Measurements from ENCODE around the gene OR2AG1.

The OR2AG1 gene, protein sequence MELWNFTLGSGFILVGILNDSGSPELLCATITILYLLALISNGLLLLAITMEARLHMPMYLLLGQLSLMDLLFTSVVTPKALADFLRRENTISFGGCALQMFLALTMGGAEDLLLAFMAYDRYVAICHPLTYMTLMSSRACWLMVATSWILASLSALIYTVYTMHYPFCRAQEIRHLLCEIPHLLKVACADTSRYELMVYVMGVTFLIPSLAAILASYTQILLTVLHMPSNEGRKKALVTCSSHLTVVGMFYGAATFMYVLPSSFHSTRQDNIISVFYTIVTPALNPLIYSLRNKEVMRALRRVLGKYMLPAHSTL

DNA sequence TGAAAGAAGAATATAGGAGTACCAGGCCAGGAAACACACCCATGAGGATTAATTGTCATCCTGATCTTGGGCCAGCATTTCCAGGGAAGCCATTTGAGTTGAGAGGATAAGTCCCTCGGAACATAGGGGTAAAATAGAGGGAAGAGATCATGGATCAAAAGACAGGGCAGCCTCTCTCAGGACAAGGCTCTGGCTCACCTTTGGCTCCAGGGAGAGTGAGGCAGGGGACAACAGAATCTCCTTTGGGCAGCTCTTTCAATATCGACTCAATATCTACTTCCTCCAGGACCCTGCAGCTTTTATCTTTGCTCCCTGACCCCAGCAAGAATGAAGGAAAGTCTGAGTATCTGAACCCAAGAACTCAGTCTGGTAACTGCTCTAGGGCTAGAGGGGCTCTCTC is at the start of gene OR2AG1:
Gene OR2AG1 (plus strand): TSS at position 301 of the 400 bp plus-strand sequence. CDS start 2,018 bp downstream, outside the sequence.
- no peak within 1 kb of the TSS for H3K9ac ChIP-seq (ENCODE audit: low read depth, low read length)
- no peak within 1 kb of the TSS for H3K4me3 ChIP-seq (ENCODE audit: low read depth, low read length)
- no peaks in the 10 kb centered on the region for H3K27me3 ChIP-seq (ENCODE audit: control insufficient read depth, insufficient read depth, low read length)
- H3K9me3 ChIP-seq (ENCODE audit: control insufficient read depth, insufficient read depth, low read length), result no peaks in the 10 kb centered on the region
- H3K4me1 ChIP-seq (ENCODE audit: control insufficient read depth, insufficient read depth, low read length), result no peaks in the 10 kb centered on the region
- no peaks in the 10 kb centered on the region for H3K36me3 ChIP-seq (ENCODE audit: control insufficient read depth, insufficient read depth, low read length)

DNA sequence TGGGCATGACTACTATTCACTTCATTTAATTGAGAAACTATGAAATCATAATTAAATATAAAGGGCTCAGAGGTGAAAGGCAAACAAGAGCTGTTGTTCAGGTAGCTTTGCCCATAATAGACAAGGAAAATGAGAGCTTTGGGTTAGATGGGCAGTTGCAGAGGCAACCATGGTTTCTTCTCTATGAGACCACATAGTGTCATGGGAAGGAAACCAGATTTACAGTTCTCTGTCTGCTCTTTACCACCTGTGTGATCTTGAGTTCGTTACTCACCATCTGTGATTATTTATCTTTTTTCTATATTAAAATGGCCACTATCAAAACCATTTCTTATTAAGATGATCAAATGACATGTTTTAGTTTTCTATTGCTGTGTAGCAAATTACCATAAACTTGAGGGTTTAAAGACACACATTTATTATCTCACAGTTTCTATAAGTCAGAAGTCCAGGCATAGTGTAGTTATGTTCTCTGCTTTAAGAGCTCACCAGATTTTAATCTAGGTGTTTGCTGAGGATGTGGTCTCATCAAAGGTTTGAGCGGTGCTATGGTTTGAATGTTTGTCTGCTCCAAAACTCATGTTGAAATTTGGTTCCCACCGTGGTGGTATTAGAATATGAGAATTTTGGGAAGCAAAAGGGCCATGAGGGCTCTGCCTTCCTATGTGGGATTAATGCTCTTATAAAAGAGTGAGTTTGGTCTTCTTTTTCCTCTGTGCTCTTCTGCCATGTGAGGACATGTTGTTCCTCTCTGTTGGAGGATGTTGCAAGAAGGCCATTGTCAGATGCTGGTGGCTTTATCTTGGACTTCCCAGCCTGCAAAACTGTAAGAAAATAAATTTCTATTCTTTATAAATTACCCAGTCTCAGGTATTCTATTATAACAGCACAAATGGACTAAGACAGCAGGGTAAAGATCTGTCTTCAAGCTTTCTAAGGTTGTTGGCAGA is 49.2 kb upstream of the OR2AG1 start:
- Histone ChIP-seq H3K9me3 (ENCODE audit: control insufficient read depth, insufficient read depth, low read length) (no peaks in the 10 kb centered on the region), H3K4me1 (ENCODE audit: control insufficient read depth, insufficient read depth, low read length) (no peaks in the 10 kb centered on the region), H3K27me3 (ENCODE audit: control insufficient read depth, insufficient read depth, low read length) (no peaks in the 10 kb centered on the region), H3K36me3 (ENCODE audit: control insufficient read depth, insufficient read depth, low read length) (no peaks in the 10 kb centered on the region), H3K4me3 (ENCODE audit: low read depth, low read length) (no peak overlapping the region), H3K9ac (ENCODE audit: low read depth, low read length) (no peak overlapping the region)

DNA sequence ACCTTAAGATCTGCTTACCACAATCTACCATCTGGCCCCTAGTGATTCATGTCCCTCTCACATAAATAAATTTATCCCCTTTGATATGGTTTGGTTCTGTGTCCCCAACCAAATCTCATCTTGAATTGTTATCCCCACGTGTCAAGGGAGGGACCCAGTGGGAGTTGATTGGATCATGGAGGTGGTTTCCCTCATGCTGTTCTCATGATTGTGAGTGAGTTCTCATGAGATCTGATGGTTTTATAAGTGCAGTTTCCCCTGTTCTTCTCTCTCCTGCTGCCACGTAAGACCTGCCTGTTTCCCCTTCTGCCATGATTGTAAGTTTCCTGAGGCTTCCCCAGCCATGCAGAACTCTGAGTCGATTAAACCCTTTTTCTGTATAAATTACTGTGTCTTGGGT is 48.2 kb upstream of the OR2AG1 start:
- Histone ChIP-seq H3K9ac (ENCODE audit: low read depth, low read length) (no peak overlapping the region), H3K9me3 (ENCODE audit: control insufficient read depth, insufficient read depth, low read length) (no peaks in the 10 kb centered on the region), H3K27me3 (ENCODE audit: control insufficient read depth, insufficient read depth, low read length) (no peaks in the 10 kb centered on the region), H3K4me1 (ENCODE audit: control insufficient read depth, insufficient read depth, low read length) (no peaks in the 10 kb centered on the region), H3K4me3 (ENCODE audit: low read depth, low read length) (no peak overlapping the region), H3K36me3 (ENCODE audit: control insufficient read depth, insufficient read depth, low read length) (no peaks in the 10 kb centered on the region)

DNA sequence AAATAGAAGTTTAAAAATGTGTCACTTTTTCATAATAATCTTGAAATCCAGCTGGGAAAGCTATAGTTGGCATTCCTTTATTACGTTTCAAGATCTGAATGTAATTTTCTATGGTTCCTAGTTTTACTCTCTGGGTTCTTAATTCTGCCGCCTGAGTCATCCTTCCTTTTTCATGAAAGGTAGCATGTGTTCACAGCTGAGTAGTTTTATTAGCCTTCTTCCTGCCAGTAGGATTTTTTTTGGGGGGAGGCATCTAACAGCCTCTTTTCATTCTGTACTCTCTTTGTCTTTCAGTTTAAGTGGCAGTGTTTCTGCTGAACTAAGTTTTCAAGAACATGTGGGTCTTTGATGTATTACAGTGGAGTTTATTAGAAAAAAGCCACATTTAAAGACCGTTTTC is 47.5 kb upstream of the OR2AG1 start:
- Histone ChIP-seq H3K9me3 (ENCODE audit: control insufficient read depth, insufficient read depth, low read length) (no peaks in the 10 kb centered on the region), H3K27me3 (ENCODE audit: control insufficient read depth, insufficient read depth, low read length) (no peaks in the 10 kb centered on the region), H3K4me3 (ENCODE audit: low read depth, low read length) (no peak overlapping the region), H3K36me3 (ENCODE audit: control insufficient read depth, insufficient read depth, low read length) (no peaks in the 10 kb centered on the region), H3K4me1 (ENCODE audit: control insufficient read depth, insufficient read depth, low read length) (no peaks in the 10 kb centered on the region), H3K9ac (ENCODE audit: low read depth, low read length) (no peak overlapping the region)

DNA sequence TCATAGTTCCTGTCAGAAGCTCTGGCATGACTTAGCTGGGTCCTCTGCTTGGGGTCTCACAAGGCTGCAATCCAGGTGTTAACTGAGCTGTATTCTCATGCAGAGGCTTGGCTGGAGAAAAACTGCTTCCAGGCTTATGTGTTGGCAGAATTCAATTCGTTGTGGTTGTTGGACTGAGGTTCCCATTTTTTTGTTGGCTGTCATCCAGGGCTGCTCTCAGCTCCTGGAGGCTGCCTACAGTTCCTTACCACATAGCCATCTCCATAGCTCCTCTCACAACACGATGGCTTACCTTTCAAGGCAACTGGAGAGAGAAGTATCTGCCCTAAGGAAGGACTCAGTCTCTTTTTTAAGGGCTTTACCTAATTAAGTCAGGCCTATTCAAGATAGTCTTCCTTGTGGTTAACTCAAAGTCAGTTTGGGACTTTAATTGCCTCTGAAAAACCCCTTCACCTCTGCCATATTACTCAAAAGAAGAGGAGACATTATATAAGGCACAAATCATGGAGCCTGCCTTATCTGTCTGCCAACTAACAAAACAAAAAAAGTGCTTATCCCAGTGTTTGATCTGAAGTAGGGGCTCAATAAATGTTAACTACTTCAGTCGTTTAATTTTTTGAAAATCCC is 46.2 kb upstream of the OR2AG1 start:
- Histone ChIP-seq H3K4me1 (ENCODE audit: control insufficient read depth, insufficient read depth, low read length) (no peaks in the 10 kb centered on the region), H3K9ac (ENCODE audit: low read depth, low read length) (no peak overlapping the region), H3K9me3 (ENCODE audit: control insufficient read depth, insufficient read depth, low read length) (no peaks in the 10 kb centered on the region), H3K27me3 (ENCODE audit: control insufficient read depth, insufficient read depth, low read length) (no peaks in the 10 kb centered on the region), H3K36me3 (ENCODE audit: control insufficient read depth, insufficient read depth, low read length) (no peaks in the 10 kb centered on the region), H3K4me3 (ENCODE audit: low read depth, low read length) (no peak overlapping the region)

DNA sequence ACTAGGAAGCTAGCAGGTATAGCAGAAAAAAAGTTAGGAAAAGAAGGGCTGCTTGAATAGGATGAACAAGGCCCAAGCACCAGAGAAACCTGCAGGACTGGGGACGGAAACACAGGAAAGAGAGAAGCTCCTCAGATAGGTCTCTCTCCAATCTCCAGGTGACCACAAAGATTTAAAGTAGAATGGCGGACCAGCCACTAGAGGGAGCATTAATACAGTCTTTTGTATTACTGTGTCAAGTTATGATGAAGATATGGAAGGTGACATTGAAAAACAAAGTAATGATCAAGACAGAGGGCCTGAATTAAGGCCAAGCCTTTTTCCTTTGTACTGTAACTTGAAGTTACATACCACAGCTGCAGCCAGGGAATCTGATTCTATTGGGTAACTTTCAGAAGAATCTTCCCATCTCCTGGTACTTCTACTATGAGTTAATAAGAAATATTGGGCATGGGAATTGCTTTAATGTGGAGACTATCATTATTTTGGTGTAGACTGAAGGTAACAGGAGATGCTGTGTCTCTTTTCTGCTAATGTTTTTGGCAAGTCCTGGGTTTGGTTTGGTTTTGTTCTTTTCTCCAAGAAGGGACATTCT is 44.9 kb upstream of the OR2AG1 start:
- Histone ChIP-seq H3K4me3 (ENCODE audit: low read depth, low read length) (no peak overlapping the region), H3K4me1 (ENCODE audit: control insufficient read depth, insufficient read depth, low read length) (no peaks in the 10 kb centered on the region), H3K27me3 (ENCODE audit: control insufficient read depth, insufficient read depth, low read length) (no peaks in the 10 kb centered on the region), H3K9me3 (ENCODE audit: control insufficient read depth, insufficient read depth, low read length) (no peaks in the 10 kb centered on the region), H3K9ac (ENCODE audit: low read depth, low read length) (no peak overlapping the region), H3K36me3 (ENCODE audit: control insufficient read depth, insufficient read depth, low read length) (no peaks in the 10 kb centered on the region)

DNA sequence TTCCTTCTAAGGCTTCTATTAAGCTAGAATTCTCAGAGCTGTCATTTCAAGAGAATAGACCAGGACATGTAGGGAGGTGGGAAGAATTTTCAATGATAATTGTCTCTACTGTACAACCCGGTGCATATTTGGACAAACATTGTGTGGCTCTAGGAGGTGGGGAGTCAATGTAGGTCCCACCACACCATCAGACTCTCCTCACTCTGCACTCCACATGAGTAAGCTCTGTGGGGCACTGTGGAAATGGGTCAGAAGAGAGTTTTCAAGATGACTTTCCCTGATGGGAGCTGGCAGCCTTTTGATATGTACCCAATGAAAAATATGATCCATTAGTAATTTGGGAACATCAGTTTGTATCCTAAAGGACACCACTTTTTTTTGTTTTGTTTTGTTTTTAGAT is 44.2 kb upstream of the OR2AG1 start:
- Histone ChIP-seq H3K27me3 (ENCODE audit: control insufficient read depth, insufficient read depth, low read length) (no peaks in the 10 kb centered on the region), H3K4me3 (ENCODE audit: low read depth, low read length) (no peak overlapping the region), H3K9ac (ENCODE audit: low read depth, low read length) (no peak overlapping the region), H3K4me1 (ENCODE audit: control insufficient read depth, insufficient read depth, low read length) (no peaks in the 10 kb centered on the region), H3K36me3 (ENCODE audit: control insufficient read depth, insufficient read depth, low read length) (no peaks in the 10 kb centered on the region), H3K9me3 (ENCODE audit: control insufficient read depth, insufficient read depth, low read length) (no peaks in the 10 kb centered on the region)

DNA sequence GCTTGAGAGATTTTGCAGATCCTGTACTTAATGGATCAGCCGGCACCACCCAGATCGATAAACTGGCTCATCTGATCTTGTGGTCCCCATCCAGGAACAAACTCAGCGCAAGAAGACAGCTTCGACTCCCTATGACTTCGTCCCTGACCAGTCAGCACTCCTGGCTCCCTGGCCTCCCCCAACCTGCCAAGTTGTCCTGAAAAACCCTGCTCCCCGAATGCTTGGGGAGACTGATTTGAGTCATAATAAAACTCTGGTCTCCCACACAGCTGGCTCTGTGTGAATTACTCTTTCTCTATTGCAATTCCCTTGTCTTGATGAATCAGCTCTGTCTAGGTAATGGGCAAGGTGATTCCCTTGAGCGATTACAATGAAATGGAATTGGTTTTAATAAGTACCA is 40.6 kb upstream of the OR2AG1 start:
- no peaks in the 10 kb centered on the region for H3K27me3 ChIP-seq (ENCODE audit: control insufficient read depth, insufficient read depth, low read length)
- H3K36me3 ChIP-seq (ENCODE audit: control insufficient read depth, insufficient read depth, low read length), result no peaks in the 10 kb centered on the region
- no peak overlapping the region for H3K4me3 ChIP-seq (ENCODE audit: low read depth, low read length)
- H3K4me1 ChIP-seq (ENCODE audit: control insufficient read depth, insufficient read depth, low read length), result no peaks in the 10 kb centered on the region
- no peaks in the 10 kb centered on the region for H3K9me3 ChIP-seq (ENCODE audit: control insufficient read depth, insufficient read depth, low read length)
- no peak overlapping the region for H3K9ac ChIP-seq (ENCODE audit: low read depth, low read length)

DNA sequence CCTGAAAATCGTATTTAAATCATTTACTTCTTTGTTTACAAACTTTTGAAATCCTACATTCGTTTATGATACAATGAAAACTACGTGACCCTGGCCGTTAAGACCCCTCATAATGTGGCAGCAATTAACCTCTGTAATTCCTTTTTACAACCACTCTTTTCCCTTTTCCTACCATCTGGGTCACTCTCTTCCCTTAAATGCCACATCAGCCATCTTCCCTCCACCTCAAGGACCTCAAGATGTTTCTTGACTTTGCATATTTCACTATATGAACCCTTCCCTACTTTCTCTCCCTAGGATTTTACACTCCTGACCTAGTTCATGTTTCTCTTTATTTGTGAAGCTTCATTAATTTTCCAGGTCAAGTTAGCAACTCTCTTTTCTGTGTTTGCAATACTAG is 37.8 kb upstream of the OR2AG1 start:
- Histone ChIP-seq H3K27me3 (ENCODE audit: control insufficient read depth, insufficient read depth, low read length) (no peaks in the 10 kb centered on the region), H3K4me1 (ENCODE audit: control insufficient read depth, insufficient read depth, low read length) (no peaks in the 10 kb centered on the region), H3K36me3 (ENCODE audit: control insufficient read depth, insufficient read depth, low read length) (no peaks in the 10 kb centered on the region), H3K9ac (ENCODE audit: low read depth, low read length) (no peak overlapping the region), H3K4me3 (ENCODE audit: low read depth, low read length) (no peak overlapping the region), H3K9me3 (ENCODE audit: control insufficient read depth, insufficient read depth, low read length) (no peaks in the 10 kb centered on the region)

DNA sequence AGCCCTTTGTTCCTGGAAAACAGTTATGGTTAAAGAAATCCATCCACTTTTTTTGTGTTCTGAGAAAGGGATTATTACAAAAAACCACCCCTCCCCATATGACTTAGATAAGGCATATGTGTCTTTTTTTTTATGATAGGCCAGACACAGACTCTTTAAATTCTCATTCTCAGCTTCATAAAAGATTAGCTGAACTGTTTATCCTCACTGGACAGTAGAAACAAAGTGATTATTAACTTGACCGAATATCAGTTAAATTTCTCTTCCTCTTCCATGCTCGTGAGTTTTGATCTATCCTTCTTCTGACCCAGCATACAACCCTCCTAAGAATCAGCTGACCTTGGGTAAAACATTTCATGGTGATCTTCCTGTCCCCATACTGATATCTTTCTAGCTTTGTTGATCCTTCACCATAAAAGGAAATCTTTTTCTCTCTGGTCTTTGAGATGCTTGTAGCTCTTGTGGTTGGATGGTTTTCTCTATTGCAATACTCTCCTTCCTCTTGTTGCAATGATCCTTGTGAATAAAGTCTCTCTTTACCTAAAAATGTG is 37.3 kb upstream of the OR2AG1 start:
- Histone ChIP-seq H3K36me3 (ENCODE audit: control insufficient read depth, insufficient read depth, low read length) (no peaks in the 10 kb centered on the region), H3K4me3 (ENCODE audit: low read depth, low read length) (no peak overlapping the region), H3K9me3 (ENCODE audit: control insufficient read depth, insufficient read depth, low read length) (no peaks in the 10 kb centered on the region), H3K4me1 (ENCODE audit: control insufficient read depth, insufficient read depth, low read length) (no peaks in the 10 kb centered on the region), H3K9ac (ENCODE audit: low read depth, low read length) (no peak overlapping the region), H3K27me3 (ENCODE audit: control insufficient read depth, insufficient read depth, low read length) (no peaks in the 10 kb centered on the region)

DNA sequence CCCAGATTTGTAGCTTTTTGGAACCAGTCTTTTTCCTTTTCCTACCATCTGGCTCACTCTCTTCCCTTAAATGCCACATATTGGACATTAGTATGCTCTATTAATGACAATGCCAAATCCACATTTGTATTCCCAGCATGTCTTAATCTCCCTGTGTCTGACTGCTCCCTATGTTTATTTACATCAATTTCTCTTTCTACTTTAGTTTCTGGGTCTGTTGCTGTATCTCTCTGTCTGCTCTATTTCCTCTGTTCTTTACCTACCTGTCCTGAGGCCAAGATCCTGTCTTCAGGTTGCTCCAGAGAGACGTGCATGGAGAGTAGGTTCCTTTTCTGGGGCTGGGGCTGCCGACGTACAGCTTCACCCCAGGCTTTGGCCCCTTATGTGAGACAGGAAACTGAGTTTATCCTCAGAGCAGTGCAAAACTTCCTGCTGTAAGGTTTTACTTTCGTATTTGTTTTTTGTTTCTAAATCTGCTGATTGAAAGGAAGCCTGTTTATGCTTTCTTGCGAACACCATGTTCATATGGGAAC is 36.7 kb upstream of the OR2AG1 start:
- no peak overlapping the region for H3K4me3 ChIP-seq (ENCODE audit: low read depth, low read length)
- H3K4me1 ChIP-seq (ENCODE audit: control insufficient read depth, insufficient read depth, low read length), result no peaks in the 10 kb centered on the region
- H3K9ac ChIP-seq (ENCODE audit: low read depth, low read length), result no peak overlapping the region
- no peaks in the 10 kb centered on the region for H3K9me3 ChIP-seq (ENCODE audit: control insufficient read depth, insufficient read depth, low read length)
- no peaks in the 10 kb centered on the region for H3K27me3 ChIP-seq (ENCODE audit: control insufficient read depth, insufficient read depth, low read length)
- no peaks in the 10 kb centered on the region for H3K36me3 ChIP-seq (ENCODE audit: control insufficient read depth, insufficient read depth, low read length)
